HuH-7.5 (cell line): ENCODE data around the gene HMCN1.

Experiments used
- DNase-seq: peaks from one replicate; pipeline ENCODE4 v3.0.0; 2011; ENCODE audit warnings: low spot score

HMCN1 gene

DNA sequence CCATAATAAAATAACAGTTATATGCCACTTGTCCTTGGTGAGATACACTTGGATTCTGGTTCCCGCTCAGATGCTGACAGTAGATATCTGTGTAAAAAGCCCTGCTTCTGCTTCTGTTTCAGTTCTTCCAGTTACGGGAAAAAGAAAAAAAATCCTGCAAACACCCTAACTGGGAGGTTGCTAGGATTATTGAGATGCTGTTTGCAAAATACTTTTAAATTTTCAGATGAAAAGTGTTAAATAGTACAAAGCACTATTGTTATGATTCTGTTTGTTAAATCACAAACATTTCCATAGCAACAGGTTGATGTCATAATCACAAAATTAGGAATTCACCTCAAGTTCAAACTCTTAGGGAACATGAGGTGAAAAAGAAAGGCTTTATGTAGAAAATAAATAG is 232.3 kb downstream of the HMCN1 start:
- DNase-seq = no peak

DNA sequence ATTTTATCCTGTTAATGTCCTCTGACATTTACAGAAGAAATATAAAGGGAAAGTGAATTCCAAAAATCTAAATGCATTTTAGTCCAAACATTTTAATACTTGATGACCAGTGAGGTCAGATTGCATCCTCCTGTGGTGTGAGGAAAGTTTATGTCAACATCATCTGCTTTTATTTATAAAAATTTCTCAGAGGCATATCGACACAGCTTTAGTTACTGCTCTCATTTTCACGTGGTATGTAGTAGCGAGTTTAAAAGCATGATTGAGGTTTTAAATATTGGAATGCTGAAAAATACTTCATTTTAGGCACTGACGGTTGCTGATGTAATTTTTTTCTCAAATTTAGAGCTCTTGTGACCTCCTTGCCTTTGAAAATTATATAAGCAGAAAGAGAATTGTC is 234.8 kb downstream of the HMCN1 start:
- DNase-seq = no peak

GRCh38 chr1:185969524-185969991 is 235.4 kb downstream of the HMCN1 start:
- no peak for DNase-seq

DNA sequence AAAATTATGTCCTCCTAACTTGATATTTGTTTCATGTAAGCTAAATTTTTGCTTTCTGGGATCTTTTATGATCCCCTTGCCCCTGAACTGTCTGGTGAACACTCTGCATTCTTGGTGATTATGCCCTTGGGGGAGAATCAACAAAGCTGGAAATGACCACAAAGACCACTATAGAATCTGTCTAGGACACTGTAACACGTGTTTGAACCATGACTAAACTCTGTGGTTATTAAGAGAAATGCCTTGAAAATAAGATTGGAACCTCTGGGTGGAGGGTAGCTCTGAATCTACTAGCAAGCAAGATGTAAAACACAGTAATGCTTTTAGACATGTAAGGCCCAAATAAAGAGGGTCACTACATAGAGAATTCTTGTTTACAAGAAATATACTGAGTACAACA is 237.5 kb downstream of the HMCN1 start:
- DNase-seq = no peak

DNA sequence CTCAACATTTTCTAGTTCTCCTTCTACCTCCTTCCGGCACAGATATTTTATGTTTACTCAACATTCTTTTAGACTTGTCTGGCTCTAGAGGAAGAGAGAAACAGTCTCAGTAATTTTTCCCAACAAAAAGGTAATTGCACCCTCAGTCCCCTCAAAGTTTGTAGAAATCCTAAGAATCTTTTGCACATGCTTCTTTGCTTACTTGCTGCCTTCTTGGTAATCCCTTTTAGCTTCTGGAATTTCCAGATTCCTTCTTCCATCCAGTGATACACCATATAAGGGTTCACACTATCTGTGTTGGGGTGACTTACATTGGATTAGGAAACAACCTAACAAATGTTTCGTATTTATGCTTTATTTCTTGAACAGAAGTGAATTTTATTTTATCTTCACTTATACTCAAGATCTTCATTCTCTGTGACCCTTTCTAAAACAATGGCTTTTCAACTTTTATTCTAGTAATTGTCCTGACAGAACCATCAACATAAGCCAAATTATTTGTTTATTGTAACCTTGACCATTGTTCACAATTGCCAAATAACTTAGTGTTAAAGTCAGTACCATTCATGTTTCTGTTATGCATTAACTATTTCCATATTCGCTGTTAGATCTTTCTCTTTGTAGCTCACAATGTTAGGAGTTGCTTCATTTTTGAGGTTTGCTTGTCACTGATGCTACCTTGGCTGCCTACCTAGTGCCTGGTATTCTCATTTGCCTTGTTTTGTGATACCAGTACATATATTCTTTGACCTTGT is 238.1 kb downstream of the HMCN1 start:
- no peak for DNase-seq

GRCh38 chr1:185973645-185974044 is 239.5 kb downstream of the HMCN1 start:
- DNase-seq = no peak

DNA sequence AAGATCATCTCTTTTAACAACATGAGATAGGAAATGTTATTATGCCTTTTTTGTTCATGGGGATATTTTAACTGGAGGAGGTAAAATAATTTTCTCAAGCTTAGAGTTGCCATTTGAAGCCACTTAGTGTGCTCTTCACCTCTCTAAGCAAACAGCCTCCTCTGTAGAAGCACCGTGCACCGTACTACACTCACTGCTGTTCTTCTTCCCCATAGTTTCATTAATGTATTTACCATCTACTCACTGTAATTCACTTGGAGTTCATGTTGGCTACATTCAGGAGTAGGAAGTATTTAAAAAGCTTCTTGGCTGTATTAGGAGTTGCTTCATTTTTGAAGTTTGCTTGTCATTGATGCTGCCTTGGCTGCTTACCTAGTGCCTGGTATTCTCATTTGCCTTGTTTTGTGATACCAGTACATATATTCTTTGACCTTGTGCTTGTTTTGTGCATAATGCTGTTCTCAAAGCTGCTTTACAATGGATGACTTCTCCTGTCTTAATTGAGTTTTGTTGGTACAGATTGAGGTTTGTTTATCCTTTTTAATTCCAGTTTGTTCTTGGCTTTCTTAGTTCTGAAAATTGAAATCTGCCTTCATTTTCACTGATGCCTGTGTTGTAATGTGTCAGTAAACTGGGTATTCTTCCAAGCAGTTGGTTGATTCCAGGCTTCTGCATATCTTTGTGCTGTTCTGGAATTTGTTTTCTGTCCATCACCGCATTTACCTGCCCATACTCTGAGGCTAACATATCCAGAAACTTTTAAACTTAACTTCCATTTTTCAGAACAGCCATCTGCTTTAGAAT is 240.4 kb downstream of the HMCN1 start:
- DNase-seq = no peak

DNA sequence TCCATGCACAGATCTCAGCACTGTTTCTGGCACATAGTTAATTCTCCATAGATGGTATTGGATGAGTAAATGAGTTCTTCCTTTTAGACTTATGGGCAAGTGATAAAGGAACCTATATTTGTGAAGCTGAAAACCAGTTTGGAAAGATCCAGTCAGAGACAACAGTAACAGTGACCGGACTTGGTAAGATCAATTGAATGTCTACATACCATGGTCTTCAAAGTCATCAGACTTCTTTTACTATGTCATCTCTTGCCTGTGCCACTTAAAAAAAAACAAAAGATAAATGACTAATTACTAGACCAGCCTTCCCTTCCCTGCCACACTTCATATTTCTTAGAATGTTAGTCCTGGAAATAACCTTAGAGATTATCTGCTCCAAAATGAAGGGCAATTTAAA is 246.7 kb downstream of the HMCN1 start:
- DNase-seq = no peak

- DNase-seq = no peak
Measured at GRCh38 chr1:185984113-185984836, 250.1 kb downstream of the HMCN1 start.

- DNase-seq = no peak
Measured at GRCh38 chr1:185987611-185988321, 253.6 kb downstream of the HMCN1 start.

- no peak for DNase-seq
Measured at GRCh38 chr1:185990565-185990964, 256.4 kb downstream of the HMCN1 start.

- DNase-seq = no peak
Measured at GRCh38 chr1:185991266-185991665, 257.1 kb downstream of the HMCN1 start.

DNA sequence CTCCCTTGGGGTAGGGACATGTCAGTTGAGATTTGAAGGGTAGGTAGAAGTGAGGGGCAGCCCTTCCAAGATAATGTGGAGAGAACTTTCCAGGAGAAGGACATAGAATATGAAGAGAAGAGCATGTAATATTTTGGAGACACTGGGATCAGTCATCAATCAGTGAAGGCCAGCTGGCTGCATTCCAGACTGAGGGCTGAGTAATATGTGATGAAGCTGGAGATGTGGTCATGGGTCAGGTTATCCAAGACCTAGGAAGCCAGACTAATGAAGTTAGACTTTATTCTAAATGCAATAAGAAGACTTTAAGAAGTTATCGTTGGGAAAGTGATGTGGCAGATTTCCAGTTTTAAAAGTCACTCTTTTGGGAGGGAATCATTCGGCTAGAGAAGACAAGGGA is 262.0 kb downstream of the HMCN1 start:
- DNase-seq = no peak

DNA sequence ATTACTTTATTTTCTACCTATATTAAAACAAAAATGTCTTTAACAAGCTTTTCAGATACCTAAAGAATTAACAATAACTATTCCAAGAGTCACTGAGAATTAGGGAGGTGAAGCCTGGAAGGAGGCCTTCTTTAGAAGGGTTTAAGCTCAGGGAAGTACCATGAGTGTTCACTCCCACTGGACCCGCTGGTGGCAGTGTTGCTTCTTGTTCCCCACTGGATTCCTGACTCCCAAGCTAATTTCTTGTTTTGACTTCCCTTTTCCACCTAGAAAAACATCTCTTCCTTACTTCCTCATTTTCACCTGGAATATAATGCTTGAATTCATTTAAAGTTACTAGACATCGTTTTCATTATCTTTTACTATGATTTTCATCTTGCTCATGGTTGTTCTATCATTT is 264.2 kb downstream of the HMCN1 start:
- DNase-seq = peak; percentile 3

DNA sequence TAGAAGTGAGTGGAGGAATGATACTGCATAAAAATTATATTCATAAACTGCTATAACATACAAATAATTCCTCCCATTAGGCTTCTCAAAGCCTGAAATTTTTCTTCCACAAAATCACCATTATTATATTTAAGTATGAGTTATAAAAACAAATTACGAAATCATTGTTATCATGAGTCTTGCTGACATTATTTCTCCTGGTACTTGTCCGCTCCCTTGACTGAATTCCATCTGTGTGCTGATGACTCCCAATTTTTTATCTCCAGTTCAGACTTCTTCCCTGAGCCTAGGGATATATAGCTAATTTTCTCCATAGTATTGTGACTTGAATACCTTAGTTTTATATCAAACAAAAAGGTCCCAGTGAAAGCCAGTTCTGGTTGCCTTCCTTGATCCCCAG is 268.2 kb downstream of the HMCN1 start:
- no peak for DNase-seq

DNA sequence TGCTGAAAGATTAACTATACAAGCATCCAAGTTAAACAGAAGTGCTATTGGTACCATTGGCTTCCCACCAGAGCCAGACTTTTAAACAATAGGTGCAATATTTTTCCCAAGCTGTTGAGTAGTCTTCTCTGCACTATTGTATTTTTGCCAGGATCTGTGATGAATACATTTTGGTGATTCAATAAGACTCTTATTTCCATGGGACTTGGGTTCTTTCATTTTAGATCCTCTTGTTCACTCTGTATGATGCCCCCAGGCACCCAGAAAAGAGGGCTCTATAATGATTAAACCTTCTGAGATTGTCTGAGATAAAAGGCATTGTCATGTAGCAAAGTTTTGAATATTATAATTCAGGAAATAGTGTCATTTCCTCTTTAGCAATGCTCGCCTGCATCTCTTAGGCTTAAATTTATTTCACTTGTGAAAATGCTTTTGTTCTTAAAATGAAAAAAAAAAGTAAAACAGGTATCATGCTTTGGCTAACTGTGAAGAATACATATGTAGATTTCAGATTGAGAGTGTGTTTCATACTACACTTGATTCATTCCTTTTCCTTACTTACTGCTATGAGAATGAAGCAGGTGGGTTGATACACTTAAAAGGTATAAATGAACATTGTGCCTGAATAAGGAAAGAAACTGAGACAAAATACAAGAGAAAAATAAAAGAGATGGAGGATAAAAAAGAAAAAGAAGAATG is 275.0 kb downstream of the HMCN1 start:
- no peak for DNase-seq

GRCh38 chr1:186014370-186015037 is 280.3 kb downstream of the HMCN1 start:
- DNase-seq = no peak

GRCh38 chr1:186016856-186017255 is 282.7 kb downstream of the HMCN1 start:
- DNase-seq = no peak

GRCh38 chr1:186022184-186022583 is 288.0 kb downstream of the HMCN1 start:
- no peak for DNase-seq

DNA sequence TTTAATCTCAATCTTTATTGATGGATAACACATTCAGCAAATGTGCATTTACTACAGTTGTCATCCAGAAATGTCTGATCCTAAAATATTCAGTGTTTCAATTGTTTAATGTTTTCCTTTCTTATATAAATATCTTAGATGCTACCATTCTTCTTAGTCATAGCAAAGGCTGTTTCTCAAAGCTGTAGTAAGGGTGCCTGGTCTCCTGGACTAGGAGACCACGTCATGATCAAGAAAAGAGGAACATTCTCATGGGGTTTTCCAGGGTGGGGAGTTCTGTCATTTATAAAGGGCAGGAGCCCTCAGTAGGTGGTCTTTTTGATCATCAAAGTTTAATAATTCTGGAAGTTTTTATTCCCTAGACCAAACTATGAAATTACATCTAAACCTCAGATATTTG is 292.8 kb downstream of the HMCN1 start:
- DNase-seq = no peak

DNA sequence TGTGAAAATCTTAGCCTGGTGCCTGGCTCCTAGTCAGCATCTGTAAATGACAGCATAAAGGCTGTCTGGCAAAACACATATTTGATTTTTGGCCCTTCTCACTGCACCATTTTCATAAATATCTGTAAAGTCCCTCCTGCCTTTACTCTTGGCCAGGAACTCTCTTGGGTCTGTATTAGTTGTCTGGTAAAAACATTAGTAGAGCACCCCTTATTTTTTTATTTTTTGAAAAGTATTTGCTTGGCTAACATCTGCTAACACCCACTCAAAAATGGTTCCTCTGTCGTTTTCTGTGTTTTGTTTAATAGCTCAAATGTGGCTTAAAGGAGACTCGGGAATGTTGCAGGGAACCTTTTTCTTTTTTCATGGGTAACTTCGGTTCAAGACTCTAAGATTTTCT is 293.4 kb downstream of the HMCN1 start:
- DNase-seq = no peak
